Nephron progenitor cell (in vitro differentiated cells): ENCODE results near the gene CD2BP2.

Experiments
- DNase-seq: peaks from one replicate; pipeline ENCODE4 v3.0.0; 2021
- H3K27ac Mint-ChIP-seq: 2 replicates; pipeline ENCODE4 v1.8.0; 2021; ENCODE audit warnings: mild to moderate bottlenecking, moderate library complexity, mixed read lengths
- H3K27me3 Mint-ChIP-seq: 2 replicates; pipeline ENCODE4 v1.8.0; 2021; ENCODE audit warnings: mild to moderate bottlenecking, low read depth, mixed read lengths; ENCODE audit not compliant: poor library complexity
- H3K36me3 Mint-ChIP-seq: 2 replicates; pipeline ENCODE4 v1.8.0; 2021; ENCODE audit warnings: low read depth, mixed read lengths
- H3K4me1 Mint-ChIP-seq: 2 replicates; pipeline ENCODE4 v1.8.0; 2021; ENCODE audit warnings: mixed read lengths
- H3K4me3 Mint-ChIP-seq: 2 replicates; pipeline ENCODE4 v1.8.0; 2021; ENCODE audit warnings: mild to moderate bottlenecking, moderate library complexity, mixed read lengths
- H3K9me3 Mint-ChIP-seq: 2 replicates; pipeline ENCODE4 v1.8.0; 2021; ENCODE audit warnings: mild to moderate bottlenecking, moderate library complexity, mixed read lengths
- CTCF ChIP-seq: fragments of 200-600 bp; sonication (generic); IDR thresholded peaks from 2 replicates; pipeline ENCODE4 v1.5.0; 2021; ENCODE audit warnings: antibody characterized with exemption

CD2BP2 gene

DNA sequence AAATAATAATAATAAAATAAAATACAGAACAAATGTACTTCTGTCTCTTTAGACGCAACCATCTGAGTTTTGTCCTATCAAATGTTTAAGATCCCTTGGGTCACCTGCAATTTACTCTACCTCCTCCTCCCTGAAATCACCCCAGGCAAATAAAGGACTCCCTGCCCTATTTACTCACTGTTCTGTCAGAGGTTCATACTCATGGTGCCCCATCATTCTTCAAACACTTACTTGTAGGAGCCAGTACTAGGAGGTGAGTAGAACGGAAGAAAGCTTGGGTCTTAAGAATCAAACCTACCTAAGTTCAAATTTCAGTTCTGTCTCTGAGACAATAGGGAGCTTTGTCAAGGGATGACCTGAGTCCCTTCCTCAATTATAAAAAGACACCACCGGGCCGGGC is 11.4 kb upstream of the CD2BP2 start:
- H3K9me3 Mint-ChIP-seq: no peaks in the 10 kb centered on the region
- no peak for TF ChIP-seq CTCF
- peaks cover 48% of the 10 kb centered on the region for H3K4me1 Mint-ChIP-seq
- no peak for DNase-seq
- H3K4me3 Mint-ChIP-seq: peak overlapping the region; percentile 83
- H3K27ac Mint-ChIP-seq: peak overlapping the region; percentile 32
- H3K36me3 Mint-ChIP-seq: peaks cover 43% of the 10 kb centered on the region
- peaks cover 4% of the 10 kb centered on the region for H3K27me3 Mint-ChIP-seq

DNA sequence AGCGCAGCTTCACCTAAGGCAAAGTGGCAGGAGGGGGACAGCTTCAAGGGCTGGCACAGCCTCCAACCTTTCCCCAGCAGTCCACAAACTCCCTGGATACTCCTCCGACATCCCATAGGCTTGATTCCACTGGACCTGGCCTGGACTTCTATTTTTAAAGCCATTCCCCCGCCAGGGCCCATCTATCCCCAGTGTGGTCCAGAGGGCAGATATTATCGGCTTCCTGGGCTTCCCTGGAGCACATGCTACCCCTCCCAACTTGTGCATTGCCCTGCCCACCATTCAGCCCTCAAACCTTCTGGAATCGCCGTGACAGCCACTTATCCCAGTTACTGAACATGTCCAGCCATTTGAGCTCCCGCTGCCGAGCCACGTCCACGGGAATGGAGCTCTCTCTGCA is 10.1 kb upstream of the CD2BP2 start:
- H3K27ac Mint-ChIP-seq: peak overlapping the region; percentile 16

DNA sequence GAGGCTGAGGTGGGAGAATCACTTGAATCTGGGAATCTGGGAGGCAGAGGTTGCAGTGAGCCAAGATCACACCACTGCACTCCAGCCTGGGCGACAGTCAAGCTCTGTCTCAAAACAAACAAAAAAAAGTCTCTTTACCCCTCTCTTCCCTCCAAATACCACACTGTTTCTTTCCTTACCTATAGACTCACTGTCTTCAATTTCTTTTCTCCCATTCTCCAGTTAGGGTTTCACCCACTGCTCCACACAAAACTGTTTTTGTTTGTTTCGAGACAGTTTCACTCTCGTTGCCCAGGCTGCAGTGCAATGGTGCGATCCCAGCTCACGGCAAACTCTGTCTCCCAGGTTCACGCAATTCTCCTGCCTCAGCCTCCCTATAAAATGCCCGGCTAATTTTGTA is 6.1 kb upstream of the CD2BP2 start:
- TF ChIP-seq CTCF: no peak
- H3K4me1 Mint-ChIP-seq: peaks cover 44% of the 10 kb centered on the region
- no peak overlapping the region for H3K27ac Mint-ChIP-seq
- no peaks in the 10 kb centered on the region for H3K27me3 Mint-ChIP-seq
- peaks cover 48% of the 10 kb centered on the region for H3K36me3 Mint-ChIP-seq
- no peak for DNase-seq
- H3K9me3 Mint-ChIP-seq: no peaks in the 10 kb centered on the region
- H3K4me3 Mint-ChIP-seq: no peak overlapping the region

More for the DNA sequence above, 10.1 kb upstream of the CD2BP2 start:
- TF ChIP-seq CTCF: no peak
- H3K27me3 Mint-ChIP-seq: no peaks in the 10 kb centered on the region
- no peak for DNase-seq
- no peak overlapping the region for H3K4me3 Mint-ChIP-seq
- no peaks in the 10 kb centered on the region for H3K9me3 Mint-ChIP-seq
- H3K4me1 Mint-ChIP-seq: peaks cover 55% of the 10 kb centered on the region
- H3K36me3 Mint-ChIP-seq: peaks cover 49% of the 10 kb centered on the region

DNA sequence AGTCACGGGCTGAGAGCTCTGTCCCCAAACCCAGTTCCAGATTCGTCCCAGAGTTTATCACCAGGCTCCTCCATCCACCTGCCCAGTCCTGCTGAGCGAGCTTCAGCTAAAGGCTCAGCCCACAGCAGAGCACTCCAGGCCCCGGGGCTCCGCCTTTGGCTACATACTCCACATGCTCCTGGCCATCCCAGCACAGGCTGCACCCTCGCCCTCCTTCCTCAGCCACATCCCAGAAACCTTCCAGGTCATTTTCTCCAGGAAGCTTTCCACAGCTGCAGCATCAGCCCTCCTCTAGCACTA is 4.7 kb upstream of the CD2BP2 start:
- Mint-ChIP-seq H3K4me1 (peaks cover 47% of the 10 kb centered on the region), H3K27me3 (peaks cover 4% of the 10 kb centered on the region), H3K27ac (peak overlapping the region; percentile 85), H3K36me3 (peaks cover 37% of the 10 kb centered on the region), H3K4me3 (no peak overlapping the region), H3K9me3 (no peaks in the 10 kb centered on the region)
- TF ChIP-seq CTCF: no peak
- DNase-seq: no peak

DNA sequence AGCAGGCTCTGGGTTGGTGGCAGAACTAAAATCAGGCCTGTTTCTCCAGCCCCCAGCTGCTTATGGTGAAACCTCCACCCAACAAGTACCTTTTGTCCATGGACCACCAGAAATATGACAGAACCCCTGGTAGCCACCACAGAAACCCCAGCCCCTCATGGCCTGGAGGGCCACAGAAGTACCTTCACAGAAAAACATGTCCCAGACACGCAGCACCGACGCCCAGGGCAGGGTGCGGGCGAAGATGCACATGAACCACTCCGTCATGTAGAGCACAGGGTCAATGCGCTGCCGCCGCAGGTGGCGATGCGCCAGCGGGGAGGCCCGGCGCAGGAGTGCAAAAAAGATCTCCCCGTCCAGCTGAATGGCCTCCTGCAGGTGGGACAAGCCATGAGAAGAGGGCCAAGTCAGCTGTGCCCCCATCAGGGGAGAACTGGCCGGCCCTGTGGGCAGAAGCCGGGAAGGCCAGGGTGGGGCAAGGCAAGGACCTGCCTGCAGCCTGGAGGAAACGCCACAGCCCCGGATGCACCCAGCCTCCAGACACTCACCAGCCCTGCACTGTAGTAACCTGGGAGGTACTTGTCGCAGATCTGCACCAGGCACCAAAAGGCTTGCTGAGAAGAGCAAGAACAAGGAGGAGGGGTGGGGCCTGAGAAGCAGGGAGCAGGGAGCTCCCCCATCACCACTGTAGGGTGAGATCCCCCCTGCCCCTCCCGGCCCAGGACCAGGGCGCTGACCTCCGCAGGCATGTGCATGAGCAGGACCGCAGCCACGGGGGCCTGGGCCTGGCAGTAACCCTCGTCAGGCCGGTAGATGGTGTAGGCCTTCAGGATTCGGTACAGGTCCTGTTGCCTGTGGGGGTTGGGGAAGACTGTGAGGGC is 4.1 kb upstream of the CD2BP2 start:
- no peaks in the 10 kb centered on the region for H3K9me3 Mint-ChIP-seq
- DNase-seq: no peak
- peaks cover 4% of the 10 kb centered on the region for H3K27me3 Mint-ChIP-seq
- no peak overlapping the region for H3K27ac Mint-ChIP-seq
- TF ChIP-seq CTCF: no peak
- no peak overlapping the region for H3K4me3 Mint-ChIP-seq
- H3K36me3 Mint-ChIP-seq: peaks cover 36% of the 10 kb centered on the region
- H3K4me1 Mint-ChIP-seq: peaks cover 52% of the 10 kb centered on the region

DNA sequence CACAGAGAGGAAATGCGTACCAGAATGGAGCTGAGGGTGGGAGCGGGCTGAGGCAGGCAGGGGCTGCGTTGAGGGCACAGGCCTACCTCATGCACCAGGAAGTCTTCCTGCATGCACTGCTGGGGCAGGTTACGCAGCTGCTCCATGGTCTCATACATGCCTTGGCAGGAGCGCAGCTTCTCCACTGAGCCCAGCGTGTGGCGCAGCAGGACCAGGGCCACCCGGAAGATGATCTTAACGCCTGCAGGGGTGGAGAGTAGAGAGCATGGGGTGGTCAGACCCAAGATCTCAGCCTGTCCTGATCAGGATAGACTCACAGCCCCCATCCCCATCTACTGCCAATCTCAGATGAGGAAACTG is 3.4 kb upstream of the CD2BP2 start:
- Mint-ChIP-seq H3K27ac (no peak overlapping the region), H3K27me3 (peaks cover 6% of the 10 kb centered on the region), H3K4me1 (peaks cover 59% of the 10 kb centered on the region)

More for the DNA sequence above, 3.4 kb upstream of the CD2BP2 start:
- TF ChIP-seq CTCF: no peak
- no peak for DNase-seq
- Mint-ChIP-seq H3K9me3 (no peaks in the 10 kb centered on the region), H3K4me3 (no peak overlapping the region), H3K36me3 (peaks cover 36% of the 10 kb centered on the region)
